T-helper 1 cell treated with Interleukin-12 subunit alpha and Interleukin-12 subunit beta and Interleukin-4 antibody, amounts not matched to agents 30 ng/mL and 1 ng/mL, for 36 hours (primary cell): Measurements from ENCODE around the gene CGB3. TPM values are rescaled to one million over a fixed set of nuclear protein-coding genes. Genes with fewer than 3 reads are reported as not detected.
"Not testable (repeated sequence)": the region's sequence is repeated elsewhere in the genome, so short reads cannot be mapped to it uniquely, and the experiment has no call there.

Experiments
- intact Hi-C: fragments of 100-400 bp; cut with micrococcal nuclease; formaldehyde crosslinking; loops from one replicate; pipeline ENCODE4 v1.15.1; 2024
- total RNA-seq: library from RNA; stranded (reverse); gene quantifications from 2 replicates; pipeline ENCODE4 v1.2.3, GENCODE V29; 2022

The CGB3 gene
- total RNA-seq, result not detected in 2 replicates

- intact Hi-C loops, result not testable (repeated sequence)
These were observed at the start of gene CGB3 for GRCh38 chr19:49024233-49024632. CGB3 (minus strand) TSS chr19:49024333; CDS start chr19:49023971, 362 bp downstream.

GRCh38 chr19:49071860-49072547, 47.9 kb upstream of the CGB3 start:
- intact Hi-C loops, result no loop called here

GRCh38 chr19:49070416-49070815, 46.3 kb upstream of the CGB3 start:
- intact Hi-C loops, result no loop called here

- intact Hi-C loops, result no loop called here
These were observed 44.9 kb upstream of the CGB3 start for GRCh38 chr19:49069026-49069425.

- intact Hi-C loops, result no loop called here
These were observed 43.4 kb upstream of the CGB3 start for GRCh38 chr19:49067554-49067953.

GRCh38 chr19:49065905-49066512, 41.9 kb upstream of the CGB3 start:
- intact Hi-C loops, result no loop called here

GRCh38 chr19:49064768-49065611, 40.9 kb upstream of the CGB3 start, which contains the start of gene NTF4:
NTF4 (minus strand) TSS chr19:49064818; CDS start chr19:49061997, 2,821 bp downstream.
- intact Hi-C loops, result no loop called here

GRCh38 chr19:49064029-49064629, 40.0 kb upstream of the CGB3 start:
- intact Hi-C loops, result no loop called here

GRCh38 chr19:49061445-49061844, 37.3 kb upstream of the CGB3 start:
- intact Hi-C loops, result no loop called here

GRCh38 chr19:49061000-49061399, 36.9 kb upstream of the CGB3 start:
- intact Hi-C loops, result no loop called here

GRCh38 chr19:49059053-49059452, 34.9 kb upstream of the CGB3 start:
- intact Hi-C loops, result loop anchor here (5.0 kb wide), 1 partner anchor 42 kb away; the partner anchor contains the start of gene LHB

GRCh38 chr19:49058562-49058961, 34.4 kb upstream of the CGB3 start:
- intact Hi-C loops, result loop anchor here (5.0 kb wide), 1 partner anchor 41 kb away; the partner anchor contains the start of gene LHB

GRCh38 chr19:49057636-49058234, 33.6 kb upstream of the CGB3 start, which contains the start of gene CGB7:
CGB7 (minus strand) TSS chr19:49057749; CDS start chr19:49055375, 2,374 bp downstream.
- intact Hi-C loops, result loop anchor here (5.0 kb wide), 1 partner anchor 40 kb away; the partner anchor contains the start of gene LHB

GRCh38 chr19:49056902-49057596, 32.9 kb upstream of the CGB3 start:
- intact Hi-C loops, result loop anchor here (5.0 kb wide), 1 partner anchor 40 kb away; the partner anchor contains the start of gene LHB

- intact Hi-C loops, result loop anchor here (5.0 kb wide), 1 partner anchor 39 kb away; the partner anchor contains the start of gene LHB
These were observed 32.2 kb upstream of the CGB3 start for GRCh38 chr19:49056101-49056901.

GRCh38 chr19:49050376-49051033, 26.4 kb upstream of the CGB3 start:
- intact Hi-C loops, result not testable (repeated sequence)

GRCh38 chr19:49049834-49050233, 25.7 kb upstream of the CGB3 start:
- intact Hi-C loops, result not testable (repeated sequence)

GRCh38 chr19:49049011-49049410, 24.9 kb upstream of the CGB3 start, which contains the start of gene CGB8:
CGB8 (minus strand) TSS chr19:49049111; CDS start chr19:49048739, 372 bp downstream.
- intact Hi-C loops, result not testable (repeated sequence)
